HG02571 (cell line): ENCODE results near the gene SKA2.
"Not testable (repeated sequence)": the region's sequence is repeated elsewhere in the genome, so short reads cannot be mapped to it uniquely, and the experiment has no call there.

Source experiments
- ATAC-seq: cut with Tn5 transposase; IDR thresholded peaks from one replicate; pipeline ENCODE4 v1.9.1; 2021; ENCODE audit warnings: mild to moderate bottlenecking, moderate library complexity; ENCODE audit not compliant: unreplicated experiment

Gene SKA2

GRCh38 chr17:59154721-59155438 lies at the start of gene SKA2:
Gene SKA2, minus strand, starts transcription at chr17:59155186. Its CDS starts 23 bp downstream, at chr17:59155163.
- peak; percentile 26 for ATAC-seq

GRCh38 chr17:59202320-59202719 lies 47.3 kb upstream of the SKA2 start:
- ATAC-seq: no peak

- ATAC-seq: no peak
Observed at GRCh38 chr17:59199398-59199797, 44.4 kb upstream of the SKA2 start.

GRCh38 chr17:59193336-59193862 lies 38.4 kb upstream of the SKA2 start:
- no peak for ATAC-seq

- ATAC-seq: no peak
Observed at GRCh38 chr17:59190806-59191205, 35.8 kb upstream of the SKA2 start.

GRCh38 chr17:59186850-59187249 lies 31.9 kb upstream of the SKA2 start:
- no peak for ATAC-seq

- no peak for ATAC-seq
Observed at GRCh38 chr17:59185997-59186396, 31.0 kb upstream of the SKA2 start.

- no peak for ATAC-seq
Observed at GRCh38 chr17:59181481-59181880, 26.5 kb upstream of the SKA2 start.

GRCh38 chr17:59180626-59181025 lies 25.6 kb upstream of the SKA2 start:
- ATAC-seq: no peak

- not testable (repeated sequence) for ATAC-seq
Observed at GRCh38 chr17:59179601-59180000, 24.6 kb upstream of the SKA2 start.

GRCh38 chr17:59178266-59178985 lies 23.4 kb upstream of the SKA2 start:
- ATAC-seq: no peak

GRCh38 chr17:59175076-59175475 lies 20.1 kb upstream of the SKA2 start:
- no peak for ATAC-seq

GRCh38 chr17:59174671-59175070 lies 19.7 kb upstream of the SKA2 start:
- no peak for ATAC-seq

- no peak for ATAC-seq
Observed at GRCh38 chr17:59172436-59173004, 17.5 kb upstream of the SKA2 start.

- ATAC-seq: no peak
Observed at GRCh38 chr17:59167571-59168001, 12.6 kb upstream of the SKA2 start.

- ATAC-seq: no peak
Observed at GRCh38 chr17:59165933-59166342, 11.0 kb upstream of the SKA2 start.

- no peak for ATAC-seq
Observed at GRCh38 chr17:59161477-59161876, 6.5 kb upstream of the SKA2 start.

- ATAC-seq: no peak
Observed at GRCh38 chr17:59160157-59161025, 5.4 kb upstream of the SKA2 start.

- ATAC-seq: peak; percentile 84
Observed at GRCh38 chr17:59155439-59156177, 622 bp upstream of the SKA2 start, which contains the start of gene PRR11. Gene PRR11, plus strand, starts transcription at chr17:59155746. Its CDS starts 14,007 bp downstream, at chr17:59169753.

- no peak for ATAC-seq
Observed at GRCh38 chr17:59154292-59154720, 680 bp downstream of the SKA2 start.
